Kasumi-1 (cell line): ENCODE measurements around the gene HCRTR2.

Experiments
- DNase-seq, 2 experiments: peaks; one replicate each; lab custom pipeline; 2025; lab: John Stamatoyannopoulos, UW

HCRTR2 gene

DNA sequence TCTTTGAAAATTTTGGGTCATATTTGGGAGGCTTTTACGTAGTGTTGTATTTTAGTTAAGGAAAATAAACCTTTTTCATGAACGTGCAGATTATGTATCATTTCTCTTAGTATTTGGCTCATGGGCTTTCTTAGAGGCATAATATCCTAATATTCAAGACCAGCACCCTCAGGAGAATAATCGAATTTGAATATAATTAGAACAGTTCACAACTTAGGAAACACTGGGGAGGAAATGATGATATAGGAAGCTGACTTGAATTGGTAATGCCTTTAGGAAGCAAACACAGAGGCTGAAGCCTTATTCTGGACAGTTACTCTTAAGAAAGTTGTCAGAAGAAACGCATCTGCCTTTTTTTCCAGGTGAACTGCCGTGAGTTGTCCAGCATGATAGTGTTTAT lies 152.9 kb downstream of the HCRTR2 start, which contains the start of gene GFRAL:
Gene GFRAL (plus strand): TSS at position 301 of the 400 bp plus-strand sequence. CDS start 86 bp downstream, at position 387.
- no peak for DNase-seq
